Measurements from ENCODE around the gene SLC6A3. TPM values are rescaled to one million over a fixed set of nuclear protein-coding genes. Genes with fewer than 3 reads are reported as not detected.
A peak's percentile ranks its signal among the peaks of the same experiment; 100 is the strongest.

Gene SLC6A3
- total and polyA plus RNA-seq, 9 of the 15 experiments (the other 6 are each of a cell fraction or from before 2014, with no cell fraction given), result not detected

GRCh38 chr5:1380011-1380817, 65.0 kb downstream of the SLC6A3 start (continued):
- TF ChIP-seq MITF (IDR thresholded peaks at IDR 0.05), result no peak
- TF ChIP-seq EGR1 (conservative IDR thresholded peaks at IDR 0.05), result peak; percentile 44
- peak; percentile 25; the same call in 1 of the 2 replicates for TF ChIP-seq CTBP1 (IDR thresholded peaks at IDR 0.05; ENCODE audit: borderline replicate concordance)
- peak; percentile 78 for TF ChIP-seq MAFG (tag; conservative IDR thresholded peaks at IDR 0.05)
- TF ChIP-seq NONO (IDR thresholded peaks at IDR 0.05; ENCODE audit: low read depth in 2 of 2, low read length in 1 of 2), result peak in 1 of 2 experiments; percentile 27; a peak in 1 of 4 replicates
- peak; percentile 69 to 73 for TF ChIP-seq NRF1 (conservative IDR thresholded peaks at IDR 0.05 in 1 of 2, IDR thresholded peaks at IDR 0.05 in 1 of 2)
- TF ChIP-seq SAFB (IDR thresholded peaks at IDR 0.05; ENCODE audit: borderline replicate concordance, low read depth, low read length), result 0 out of 2 replicates have a peak, but pooled peaks have one; percentile 26
- TF ChIP-seq MAZ (CRISPR knock-in tag; conservative IDR thresholded peaks at IDR 0.05 in 1 of 2, IDR thresholded peaks at IDR 0.05 in 1 of 2), result peak; percentile 81 to 87
- TF ChIP-seq ZBTB40 (IDR thresholded peaks at IDR 0.05), result no peak
- no peak for TF ChIP-seq ZBTB40 (CRISPR knock-in tag; IDR thresholded peaks at IDR 0.05)
- no peak for TF ChIP-seq ETS1 (conservative IDR thresholded peaks at IDR 0.05; ENCODE audit: control insufficient read depth, low read depth, low read length)
- TF ChIP-seq SMC3 (conservative IDR thresholded peaks at IDR 0.05; ENCODE audit: insufficient read depth, low read depth, low read length), result peak; percentile 56
- no peak for TF ChIP-seq ZNF253 (CRISPR knock-in tag; conservative IDR thresholded peaks at IDR 0.05)
- no peak for TF ChIP-seq ZNF764 (CRISPR knock-in tag; IDR thresholded peaks at IDR 0.05; ENCODE audit: low read depth)
- no peak for TF ChIP-seq MXI1 (IDR thresholded peaks at IDR 0.05; ENCODE audit: low read depth, low read length)
